ENCODE measurements around the gene CEP78. TPM values are rescaled to one million over a fixed set of nuclear protein-coding genes. Genes with fewer than 3 reads are reported as not detected.
"Not testable (repeated sequence)": the region's sequence is repeated elsewhere in the genome, so short reads cannot be mapped to it uniquely, and the experiment has no call there.

Gene CEP78
- polyA plus RNA-seq, 4 donors, result 28.6 to 47.3 (median 34.8) TPM

DNA sequence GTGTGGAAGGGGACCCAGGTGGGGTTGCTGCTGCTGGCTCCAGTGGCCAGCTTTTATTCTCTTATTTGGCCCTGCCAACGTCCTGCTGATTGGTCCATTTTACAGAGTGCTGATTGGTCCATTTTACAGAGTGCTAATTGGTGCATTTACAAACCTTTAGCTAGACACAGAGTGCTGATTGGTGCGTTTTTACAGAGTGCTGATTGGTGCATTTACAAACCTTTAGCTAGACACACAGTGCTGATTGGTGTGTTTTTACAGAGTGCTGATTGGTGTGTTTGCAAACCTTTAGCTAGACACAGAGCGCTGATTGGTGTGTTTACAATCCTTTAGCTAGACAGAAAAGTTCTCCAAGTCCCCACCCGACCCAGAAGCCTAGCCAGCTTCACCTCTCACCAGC, 48.3 kb downstream of the CEP78 start:
- not testable (repeated sequence) for DNase-seq (ENCODE audit: low read depth in 4 of 4, low spot score in 2 of 4)

DNA sequence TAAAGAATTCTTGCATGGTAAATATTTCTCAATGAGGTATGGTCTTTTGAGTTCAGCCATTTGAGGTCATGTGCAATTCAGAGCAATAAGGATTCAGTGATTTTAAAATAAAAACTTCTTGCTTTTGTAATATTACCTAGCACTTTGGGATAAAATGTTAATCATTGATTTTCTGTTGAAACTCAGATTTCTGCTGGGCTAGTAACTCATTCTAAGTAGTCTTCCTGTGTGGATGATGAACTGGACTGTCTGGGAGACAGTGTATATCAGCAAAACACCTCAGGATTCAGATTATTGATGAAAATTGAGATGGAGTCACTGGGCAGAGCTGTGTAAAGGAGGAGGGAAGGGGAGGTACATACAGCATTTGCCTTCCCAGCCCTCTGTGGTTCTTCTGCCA, 50.2 kb downstream of the CEP78 start:
- DNase-seq (ENCODE audit: low read depth in 4 of 4, low spot score in 2 of 4), result no peak

GRCh38 chr9:78286946-78287388, 51.1 kb downstream of the CEP78 start:
- DNase-seq (ENCODE audit: low read depth in 4 of 4, low spot score in 2 of 4), result no peak

GRCh38 chr9:78288214-78288892, 52.5 kb downstream of the CEP78 start:
- DNase-seq (ENCODE audit: low read depth in 4 of 4, low spot score in 2 of 4), result no peak

GRCh38 chr9:78289474-78289873, 53.6 kb downstream of the CEP78 start:
- DNase-seq (ENCODE audit: low read depth in 4 of 4, low spot score in 2 of 4), result peak in 1 of 4 donors; percentile 31

- no peak for DNase-seq (ENCODE audit: low read depth in 4 of 4, low spot score in 2 of 4)
These were observed 55.5 kb downstream of the CEP78 start for GRCh38 chr9:78291240-78291925.

DNA sequence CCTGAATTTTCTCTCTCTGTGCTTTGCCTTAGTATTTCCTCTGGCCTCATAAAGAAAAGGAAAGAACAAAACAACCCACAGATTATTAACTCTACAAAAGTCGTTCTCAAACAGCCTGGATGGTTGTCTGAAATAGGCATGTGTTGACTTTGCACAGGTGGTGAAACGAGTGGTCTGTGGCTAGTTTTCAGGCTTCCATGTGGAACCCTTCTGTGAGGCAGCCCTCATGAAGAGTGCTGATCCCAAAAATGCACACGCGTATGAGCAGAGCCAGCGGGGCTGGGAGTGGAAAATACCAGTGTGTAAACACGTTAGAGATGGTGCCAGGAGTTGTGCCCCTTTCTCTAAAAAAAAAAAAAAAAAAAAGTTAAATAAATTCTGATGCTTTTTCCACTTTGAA, 56.2 kb downstream of the CEP78 start:
- DNase-seq (ENCODE audit: low read depth in 4 of 4, low spot score in 2 of 4), result no peak

- no peak for DNase-seq (ENCODE audit: low read depth in 4 of 4, low spot score in 2 of 4)
These were observed 57.0 kb downstream of the CEP78 start for GRCh38 chr9:78292716-78293497.

DNA sequence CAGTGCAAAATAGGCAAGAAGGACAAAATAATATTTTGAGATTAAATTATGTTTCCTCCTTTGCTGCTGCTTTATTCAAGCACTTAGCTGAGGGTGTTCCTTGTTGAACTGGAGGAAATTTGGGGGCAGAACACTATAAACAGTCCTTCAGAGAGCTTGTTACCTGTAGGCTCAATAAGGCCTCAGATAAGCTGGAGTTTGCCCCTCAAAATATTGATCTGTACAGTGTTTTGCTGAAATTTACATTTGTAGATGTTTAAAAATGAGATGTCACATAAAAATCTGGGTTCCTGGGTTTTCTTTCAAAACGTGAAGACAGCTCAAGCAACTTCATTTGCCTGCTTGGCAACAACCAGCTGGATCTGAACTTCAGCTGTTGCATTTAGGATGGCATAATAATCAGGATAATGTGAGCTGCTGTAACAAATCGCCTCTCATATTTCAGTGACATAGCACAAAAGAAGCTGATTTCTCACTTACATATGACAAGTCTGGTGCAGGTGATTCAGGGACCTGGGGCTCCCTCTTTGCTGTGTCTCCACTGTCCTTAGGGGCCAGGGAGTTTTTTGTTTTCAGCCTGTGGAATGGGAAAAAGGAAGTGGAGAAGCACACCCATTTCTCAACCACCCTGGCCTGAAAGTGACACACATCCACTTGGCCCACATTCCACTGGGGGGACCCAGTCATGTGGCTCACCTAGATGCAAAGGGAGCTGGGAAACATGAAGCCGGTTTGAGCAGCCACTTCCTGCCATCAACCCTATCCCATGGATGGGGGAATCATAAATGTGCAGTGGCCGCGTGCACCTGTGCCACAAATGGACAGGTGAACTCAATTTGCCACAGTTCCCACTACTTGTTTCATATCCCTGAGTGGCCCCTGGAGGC, 58.7 kb downstream of the CEP78 start:
- DNase-seq (ENCODE audit: low read depth in 4 of 4, low spot score in 2 of 4), result no peak

DNA sequence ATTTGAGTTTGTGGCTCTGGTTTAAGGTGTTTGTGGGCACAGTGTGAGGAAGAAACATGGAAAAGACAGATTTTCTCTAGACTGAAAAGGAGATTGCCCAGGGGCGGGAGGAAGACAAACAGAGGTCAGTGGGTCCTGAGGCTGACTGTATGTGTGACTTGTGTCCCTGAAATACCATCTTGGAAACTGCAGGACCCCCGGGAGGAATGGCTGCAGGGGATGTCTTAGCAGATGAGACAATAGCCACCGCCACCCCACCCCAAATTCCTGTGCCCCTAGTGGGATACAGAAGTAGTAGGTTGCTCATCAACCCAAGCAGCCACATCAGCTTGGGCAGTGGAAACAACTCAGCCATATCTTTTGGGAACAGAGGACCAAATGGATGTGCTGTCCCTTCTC, 59.3 kb downstream of the CEP78 start:
- DNase-seq (ENCODE audit: low read depth in 4 of 4, low spot score in 2 of 4), result no peak

- peak in 1 of 4 donors; percentile 28 for DNase-seq (ENCODE audit: low read depth in 4 of 4, low spot score in 2 of 4)
These were observed 59.9 kb downstream of the CEP78 start for GRCh38 chr9:78295731-78296130.

DNA sequence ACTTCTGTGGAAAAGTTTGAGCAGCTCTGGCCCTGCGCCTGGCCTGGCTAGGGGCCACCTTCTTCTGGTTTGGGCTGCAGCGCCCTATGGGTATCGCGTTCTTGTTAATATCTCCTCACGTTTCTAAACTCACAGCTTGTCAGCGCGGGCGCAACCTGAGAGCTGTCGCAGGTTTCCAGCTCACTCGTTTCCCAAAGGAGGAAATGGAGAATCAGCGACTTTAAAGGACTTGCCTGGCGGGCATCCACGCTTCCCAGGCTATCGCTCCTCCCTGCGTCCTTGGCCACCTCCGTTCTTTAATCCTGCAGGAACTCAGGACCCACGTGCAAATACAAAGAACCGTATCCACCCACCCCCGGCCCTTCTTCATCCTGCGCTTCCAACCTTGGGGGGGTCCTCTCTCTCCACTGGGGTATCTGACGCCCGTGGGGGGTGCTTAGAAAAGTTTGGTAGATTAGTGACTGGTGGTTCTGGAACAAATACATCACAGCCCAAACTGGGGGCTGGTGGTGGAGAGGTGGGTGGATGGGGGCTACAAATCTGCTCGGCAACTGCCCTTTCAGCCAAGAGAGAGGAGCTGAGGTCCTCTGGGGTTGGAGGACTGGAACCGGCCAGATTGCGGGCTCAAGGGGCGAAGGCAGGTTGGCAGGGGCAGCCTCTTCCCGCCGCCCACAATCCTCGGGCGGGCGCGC, 60.5 kb downstream of the CEP78 start:
- peak in 2 of 4 donors; percentile 30 to 36 for DNase-seq (ENCODE audit: low read depth in 4 of 4, low spot score in 2 of 4)

GRCh38 chr9:78296893-78297671, 61.2 kb downstream of the CEP78 start, which contains the start of gene PSAT1:
Gene PSAT1 (plus strand): TSS chr9:78297125. CDS start chr9:78297211, 86 bp downstream.
- DNase-seq (ENCODE audit: low read depth in 4 of 4, low spot score in 2 of 4), result peak; percentile 74 to 87 (median 84)

DNA sequence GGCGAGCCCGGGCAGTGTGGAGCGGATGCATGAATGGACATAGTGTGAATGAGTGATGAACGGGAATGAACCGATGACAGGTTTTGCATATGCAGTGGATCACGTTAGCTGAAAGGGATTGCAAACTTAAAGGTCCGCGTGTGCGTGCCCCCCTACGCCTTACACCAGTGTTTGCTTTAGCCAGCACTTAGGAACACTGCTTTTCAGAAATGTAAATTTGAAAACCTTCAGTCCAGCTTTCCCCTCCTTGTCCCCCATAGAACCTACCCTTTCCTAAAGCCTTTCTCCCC, 61.7 kb downstream of the CEP78 start:
- DNase-seq (ENCODE audit: low read depth in 4 of 4, low spot score in 2 of 4), result no peak

DNA sequence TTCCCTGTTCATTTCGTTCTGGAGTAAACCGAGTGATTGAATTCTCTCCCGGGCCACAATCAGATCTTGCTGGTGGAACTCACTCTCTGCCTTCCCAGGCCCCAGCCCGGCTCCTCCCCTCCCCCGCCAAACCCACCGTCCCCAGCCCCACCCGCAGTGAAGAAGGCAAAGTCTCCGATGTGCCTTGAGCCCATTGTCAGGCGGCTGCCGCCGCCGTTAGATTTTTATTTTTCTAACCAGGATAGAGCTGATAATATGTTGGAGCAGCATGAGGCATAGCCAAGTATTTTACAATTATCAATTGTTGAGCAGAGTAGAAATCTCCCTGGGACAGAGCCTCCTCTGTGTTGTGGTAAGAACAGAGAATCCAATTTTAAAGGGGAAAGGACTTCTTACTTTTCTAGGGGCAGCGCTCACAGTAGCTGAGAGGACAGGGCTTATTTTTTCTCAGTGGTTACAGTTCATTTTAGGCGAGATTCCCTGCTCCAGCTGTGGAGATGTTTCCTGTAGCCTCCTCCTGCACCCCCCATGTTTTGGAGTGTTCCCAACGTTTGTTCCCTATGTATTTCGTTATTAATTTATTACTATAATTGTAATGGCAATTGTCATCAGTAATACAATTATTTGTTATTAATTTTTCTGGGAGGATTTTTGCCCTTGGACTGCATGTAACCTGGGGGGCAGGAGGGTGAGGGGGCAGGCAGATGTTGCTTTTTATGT, 62.3 kb downstream of the CEP78 start:
- DNase-seq (ENCODE audit: low read depth in 4 of 4, low spot score in 2 of 4), result no peak

- no peak for DNase-seq (ENCODE audit: low read depth in 4 of 4, low spot score in 2 of 4)
These were observed 64.3 kb downstream of the CEP78 start for GRCh38 chr9:78300209-78300608.

DNA sequence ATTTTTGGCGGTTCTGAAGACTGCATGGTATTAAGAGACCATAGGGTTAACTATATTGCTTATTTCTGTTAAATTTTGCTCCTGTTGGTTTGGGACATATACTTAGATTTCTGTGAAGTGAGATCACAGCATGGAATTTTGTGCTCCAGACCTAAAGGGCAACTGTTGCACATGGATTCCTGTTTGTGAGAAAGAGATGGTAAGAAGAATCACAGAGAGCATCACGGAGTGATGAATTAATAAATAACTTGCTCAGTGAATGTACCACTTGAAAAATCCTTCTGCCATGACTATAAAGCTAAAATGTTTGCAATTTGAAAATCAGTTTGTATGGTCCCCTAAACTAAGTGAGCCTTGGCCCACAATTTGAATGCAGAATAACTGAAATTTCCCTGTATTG, 65.6 kb downstream of the CEP78 start:
- DNase-seq (ENCODE audit: low read depth in 4 of 4, low spot score in 2 of 4), result no peak

GRCh38 chr9:78303377-78304062, 67.6 kb downstream of the CEP78 start:
- DNase-seq (ENCODE audit: low read depth in 4 of 4, low spot score in 2 of 4), result no peak
